ENCODE measurements around the gene RGS2.

Gene RGS2, protein sequence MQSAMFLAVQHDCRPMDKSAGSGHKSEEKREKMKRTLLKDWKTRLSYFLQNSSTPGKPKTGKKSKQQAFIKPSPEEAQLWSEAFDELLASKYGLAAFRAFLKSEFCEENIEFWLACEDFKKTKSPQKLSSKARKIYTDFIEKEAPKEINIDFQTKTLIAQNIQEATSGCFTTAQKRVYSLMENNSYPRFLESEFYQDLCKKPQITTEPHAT

DNA sequence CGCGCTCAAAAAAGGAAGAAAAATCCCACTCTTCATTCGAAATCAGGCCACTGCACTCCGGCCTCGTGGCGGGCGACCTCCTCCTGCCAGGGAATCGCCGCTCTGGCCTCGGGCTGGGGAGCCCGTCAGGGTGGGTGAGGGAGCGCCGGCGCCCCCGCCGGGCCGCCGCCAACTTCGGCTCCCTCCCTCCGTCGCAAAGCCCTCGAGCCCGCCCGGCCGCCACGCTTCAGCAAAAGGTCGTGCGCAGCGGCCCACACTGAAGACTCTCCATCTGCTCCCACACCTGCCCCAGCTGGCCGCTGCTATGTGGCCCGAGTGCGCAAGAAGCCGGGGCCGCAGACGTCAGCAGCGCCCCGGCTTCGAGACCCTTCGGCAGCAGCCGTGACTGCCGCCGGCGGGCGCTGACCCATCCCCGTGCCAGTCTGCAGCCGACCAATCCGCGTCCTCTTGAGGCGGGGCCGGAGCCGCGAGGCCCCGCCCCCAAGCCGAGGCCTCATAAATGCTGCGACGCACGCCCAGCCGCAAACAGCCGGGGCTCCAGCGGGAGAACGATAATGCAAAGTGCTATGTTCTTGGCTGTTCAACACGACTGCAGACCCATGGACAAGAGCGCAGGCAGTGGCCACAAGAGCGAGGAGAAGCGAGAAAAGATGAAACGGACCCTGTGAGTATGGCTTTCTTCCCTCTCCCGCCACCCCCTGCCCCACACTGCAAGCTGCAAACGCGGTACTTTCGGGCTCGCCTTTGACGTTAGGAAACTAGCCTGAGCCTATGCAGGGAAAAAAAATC is at the start of gene RGS2:
TSS of gene RGS2 (plus strand) at position 522 of the 789 bp plus-strand sequence. CDS start at position 555, 33 bp downstream.
- peak; percentile 89 for DNase-seq (ENCODE audit: low spot score)

DNA sequence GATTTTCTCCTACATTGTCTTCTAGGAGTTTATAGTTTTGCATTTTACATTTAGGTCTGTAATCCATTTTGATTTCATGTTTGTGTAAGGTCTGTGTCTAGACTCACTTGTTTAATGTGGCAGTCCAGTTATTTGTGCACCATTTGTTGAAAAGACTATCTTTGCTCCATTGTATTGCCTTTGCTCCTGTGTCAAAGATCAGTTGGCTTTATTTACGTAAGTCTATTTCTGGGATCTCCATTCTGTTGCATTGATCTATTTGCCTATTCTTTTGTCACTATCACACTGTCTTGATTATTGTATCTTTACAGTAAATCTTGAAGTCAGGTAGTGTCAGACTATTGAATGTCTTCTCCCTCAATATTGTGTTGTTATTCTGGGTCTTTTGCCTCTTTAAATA is 49.7 kb upstream of the RGS2 start:
- DNase-seq (ENCODE audit: low spot score): no peak

DNA sequence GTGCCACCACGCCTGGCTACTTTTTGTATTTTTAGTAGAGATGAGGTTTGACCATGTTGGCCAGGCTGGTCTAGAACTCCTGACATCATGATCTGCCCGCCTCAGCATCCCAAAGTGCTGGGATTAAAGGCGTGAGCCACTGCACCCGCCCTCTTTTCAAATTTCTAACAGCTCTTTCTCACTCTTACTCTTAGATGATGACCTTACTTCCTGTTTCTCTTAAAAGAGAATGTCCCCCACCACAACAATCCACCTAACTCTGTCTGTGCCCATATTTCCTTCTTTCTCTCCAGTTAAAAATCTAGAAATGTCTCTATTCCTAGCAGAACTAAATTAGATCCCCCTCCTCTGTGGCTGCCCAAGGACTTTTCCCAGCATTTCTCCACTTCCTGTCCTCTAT is 46.6 kb upstream of the RGS2 start:
- no peak for DNase-seq (ENCODE audit: low spot score)

DNA sequence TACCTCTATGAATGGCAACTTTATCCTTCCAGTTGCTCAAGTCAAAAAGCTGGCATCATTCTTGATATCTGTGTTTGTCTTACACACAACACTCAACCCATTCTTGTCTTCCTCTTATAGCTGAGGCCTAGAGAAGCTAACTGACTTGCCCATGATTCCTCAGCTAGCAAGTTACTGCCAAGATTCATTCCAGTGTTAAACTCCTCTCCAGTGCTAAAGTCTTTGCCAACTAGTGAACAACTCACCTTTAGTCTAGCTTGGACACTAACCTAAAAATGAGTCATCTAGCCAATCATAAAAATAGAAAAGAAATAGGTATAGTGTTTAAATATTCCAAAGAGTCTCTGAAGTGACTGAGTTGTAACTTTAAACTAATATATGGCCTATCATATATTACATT is 45.6 kb upstream of the RGS2 start:
- no peak for DNase-seq (ENCODE audit: low spot score)

DNA sequence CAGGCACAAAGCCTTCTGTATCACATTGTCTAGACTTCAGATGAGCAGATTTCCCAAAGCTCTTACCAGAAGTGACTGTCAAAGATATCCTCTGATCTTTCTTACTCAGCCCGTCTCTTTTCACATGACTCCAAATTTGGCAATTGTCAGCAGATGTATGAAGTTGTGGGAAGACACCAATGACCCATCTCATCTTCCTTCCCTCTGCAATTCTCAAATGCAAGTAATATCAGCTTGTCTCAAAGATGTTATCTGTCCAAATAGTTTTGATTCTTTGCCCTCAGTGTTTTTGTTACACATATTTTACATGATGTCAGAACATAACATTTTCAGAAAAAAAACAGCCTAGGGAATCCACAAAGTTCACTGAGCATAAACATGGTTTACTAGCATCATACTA is 45.1 kb upstream of the RGS2 start:
- DNase-seq (ENCODE audit: low spot score): no peak

DNA sequence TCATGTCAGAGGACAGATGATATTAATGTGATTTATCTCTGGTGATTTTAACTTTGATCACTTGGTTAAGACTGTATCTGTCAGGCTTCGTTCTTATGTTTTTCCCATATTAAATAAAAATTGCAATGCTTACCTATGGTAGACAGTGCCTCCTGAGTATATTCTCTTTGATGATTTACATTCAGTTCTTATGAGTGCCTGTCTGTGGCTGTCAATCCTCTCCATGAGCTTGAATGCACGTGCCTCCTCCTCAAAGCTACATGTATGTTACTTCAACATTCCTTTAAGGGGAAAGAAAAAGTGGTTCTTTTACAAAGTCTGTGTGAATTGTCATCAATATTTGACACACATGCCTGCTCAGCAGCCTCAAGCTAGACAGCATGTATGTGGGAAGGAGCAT is 44.2 kb upstream of the RGS2 start:
- no peak for DNase-seq (ENCODE audit: low spot score)

DNA sequence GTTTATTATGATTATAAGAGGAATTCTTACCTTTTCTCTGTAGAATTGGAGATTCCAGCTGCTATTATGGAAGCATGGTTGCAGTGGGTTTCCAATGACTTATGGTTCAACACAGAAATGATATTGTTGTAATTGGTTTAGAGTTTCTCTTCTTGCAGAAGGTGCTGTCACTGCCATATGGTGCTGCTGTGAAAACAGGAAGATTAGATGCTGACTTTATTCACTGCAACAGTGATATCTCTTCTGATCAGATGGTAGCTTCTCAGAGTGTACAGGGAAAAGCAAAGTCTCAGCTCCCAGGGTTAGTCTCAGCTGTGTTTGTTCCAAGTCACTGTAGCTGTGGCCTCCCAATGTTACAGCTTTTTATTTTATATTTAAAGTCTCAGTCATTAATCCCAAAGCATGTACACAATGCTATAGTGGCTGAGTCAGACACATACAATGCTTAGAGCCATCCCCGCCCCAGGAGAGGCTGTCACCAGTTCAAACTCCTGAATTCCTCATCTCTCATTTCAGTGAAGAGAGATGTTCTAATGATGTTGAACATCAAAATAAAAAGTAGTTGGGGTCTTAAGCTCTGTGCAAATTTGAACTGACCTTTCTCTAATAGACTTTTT is 42.7 kb upstream of the RGS2 start:
- DNase-seq (ENCODE audit: low spot score): no peak

DNA sequence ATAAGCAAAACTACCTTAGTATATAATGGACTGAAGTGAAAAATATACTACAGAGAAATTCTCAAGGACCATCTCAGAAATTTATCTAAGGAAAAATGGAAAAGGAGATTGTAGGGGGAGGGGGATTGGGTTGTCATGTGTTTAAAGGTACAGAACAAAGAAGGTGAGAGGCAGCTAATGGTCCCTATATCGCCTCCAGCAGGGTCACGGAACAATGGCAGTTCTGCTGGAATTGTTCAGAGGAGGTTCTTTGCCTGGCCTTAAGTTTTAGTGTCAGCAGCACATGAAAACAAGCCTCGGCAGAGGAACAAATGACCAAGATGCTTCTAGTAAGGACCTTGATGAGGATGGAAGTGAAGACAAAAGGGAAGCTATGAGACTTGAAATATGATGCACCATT is 42.0 kb upstream of the RGS2 start:
- DNase-seq (ENCODE audit: low spot score): no peak

DNA sequence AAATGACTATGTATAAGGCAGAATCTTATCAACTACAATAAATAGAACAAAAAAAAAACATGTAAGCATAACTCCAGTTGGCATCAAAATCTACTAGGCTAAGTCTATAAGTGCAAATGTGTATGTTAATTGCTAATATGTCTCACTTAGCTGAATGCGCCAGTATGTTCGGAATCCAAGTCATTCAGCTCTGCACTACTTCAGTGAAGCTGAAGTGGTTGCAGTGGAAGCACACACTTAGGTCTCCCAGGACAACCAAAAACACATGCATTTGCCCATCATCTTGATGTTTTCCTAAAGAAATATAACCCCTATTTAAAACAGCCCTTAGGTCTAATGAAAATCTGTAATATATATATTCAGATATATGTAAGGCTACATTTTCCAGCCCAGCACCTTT is 41.0 kb upstream of the RGS2 start:
- DNase-seq (ENCODE audit: low spot score): no peak

DNA sequence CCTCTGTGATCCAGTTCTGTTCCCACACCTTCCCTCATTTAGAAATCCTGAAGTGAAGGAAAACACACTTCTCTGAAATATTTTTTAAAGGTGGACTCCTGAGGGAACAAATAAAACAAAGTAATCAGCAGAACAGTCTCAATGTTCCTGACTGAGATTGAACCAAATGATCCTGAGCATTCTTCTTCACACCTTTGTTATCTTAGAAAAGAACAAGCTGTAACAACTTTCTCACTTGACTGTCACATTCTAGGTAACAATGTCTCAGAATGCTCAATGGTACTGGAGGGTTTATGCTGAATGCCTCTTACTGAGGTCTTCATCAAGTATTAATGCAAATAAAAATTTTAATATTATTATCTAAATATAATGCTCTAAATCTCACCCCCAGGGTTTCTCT is 40.4 kb upstream of the RGS2 start:
- no peak for DNase-seq (ENCODE audit: low spot score)

DNA sequence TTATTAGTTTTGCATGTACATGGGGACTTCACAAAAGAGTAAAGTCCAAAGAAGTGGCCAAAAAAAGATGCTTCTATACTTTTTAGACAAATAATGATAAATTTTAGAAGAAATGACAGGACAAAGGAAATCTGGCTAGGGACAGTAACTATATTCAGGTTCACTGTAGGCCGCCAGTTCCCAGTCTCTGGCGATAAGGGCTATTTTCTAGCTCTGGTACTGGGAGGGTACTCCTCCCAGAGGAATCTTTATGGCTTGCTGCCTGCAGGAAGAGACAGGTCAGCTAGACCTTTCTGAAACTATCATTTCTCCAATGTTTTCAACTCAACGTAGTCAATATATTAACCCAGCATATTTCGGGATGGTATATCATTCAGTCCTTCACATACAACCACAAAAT is 37.5 kb upstream of the RGS2 start:
- DNase-seq (ENCODE audit: low spot score): no peak

DNA sequence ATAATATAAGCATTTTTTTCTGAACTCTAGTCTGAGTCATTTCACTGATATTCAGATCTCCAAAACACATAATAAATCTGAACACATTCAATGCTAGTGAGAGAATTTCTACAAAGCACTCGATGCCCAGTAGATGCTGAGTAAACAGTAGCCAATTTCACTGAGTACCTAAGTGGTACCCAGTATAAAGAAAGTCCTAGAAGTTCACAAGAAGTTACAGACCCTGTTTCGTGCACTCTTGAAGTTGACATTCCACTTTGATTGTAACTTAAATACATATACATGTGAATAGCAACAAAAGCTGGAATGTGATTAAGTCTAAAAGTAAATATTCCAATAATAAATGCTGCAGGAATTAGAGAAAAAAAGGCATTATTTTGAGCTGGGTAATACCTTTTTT is 33.2 kb upstream of the RGS2 start:
- DNase-seq (ENCODE audit: low spot score): no peak

DNA sequence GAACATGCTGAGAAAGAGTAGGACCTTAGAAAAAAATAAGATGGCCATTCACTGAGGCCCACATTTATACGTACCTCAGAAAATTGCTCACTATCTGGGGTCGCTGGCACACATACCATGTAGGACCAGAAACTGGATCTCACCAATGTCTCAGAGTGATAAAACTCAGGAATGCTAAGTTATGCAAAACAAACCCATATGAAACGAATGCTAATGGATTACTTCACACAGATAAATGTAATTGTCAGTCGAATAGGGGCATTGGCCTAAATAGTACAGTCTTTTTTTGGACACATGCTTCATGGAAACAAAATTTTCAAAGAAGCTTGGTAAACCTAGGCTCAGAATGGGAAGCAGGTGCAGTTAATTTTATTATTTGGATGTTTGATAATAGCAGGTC is 32.6 kb upstream of the RGS2 start:
- DNase-seq (ENCODE audit: low spot score): no peak

DNA sequence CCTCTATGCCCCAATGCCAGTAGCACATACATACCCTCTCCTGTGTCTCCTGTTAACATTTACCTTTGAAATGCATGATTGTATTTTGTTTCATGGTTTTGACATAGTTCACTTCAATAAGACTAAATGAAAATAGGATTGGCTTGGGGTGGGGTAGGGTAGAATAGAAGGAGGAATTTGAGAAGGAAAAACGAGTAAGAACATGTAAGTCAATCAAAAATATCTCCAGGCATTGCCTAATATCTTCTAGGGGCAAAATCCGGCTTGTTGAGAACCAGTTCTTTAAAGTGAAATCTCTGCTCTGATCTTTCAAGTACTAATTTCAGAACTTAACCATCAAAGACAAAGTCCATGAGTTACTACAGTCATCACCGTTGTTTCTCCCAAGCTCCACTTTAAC is 31.8 kb upstream of the RGS2 start:
- no peak for DNase-seq (ENCODE audit: low spot score)

DNA sequence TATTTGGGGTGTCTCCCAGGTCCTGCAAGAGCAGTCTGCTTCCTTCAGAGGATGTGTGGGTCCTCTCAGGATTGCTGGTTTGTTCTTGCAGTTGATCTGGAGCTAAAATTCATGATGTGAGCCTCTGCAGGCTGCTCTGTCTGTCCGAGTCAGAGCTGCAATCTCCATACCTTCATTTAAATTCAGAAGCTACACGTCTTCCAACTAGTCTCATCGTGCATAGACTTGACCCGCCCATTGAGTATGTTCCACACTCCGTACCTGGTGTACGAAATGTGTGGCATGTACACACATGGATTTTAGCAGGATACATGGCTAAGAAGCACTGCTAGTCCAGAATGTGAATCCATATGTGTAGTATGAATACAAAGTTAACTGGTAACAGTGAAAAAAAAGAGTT is 25.0 kb upstream of the RGS2 start:
- DNase-seq (ENCODE audit: low spot score): no peak

DNA sequence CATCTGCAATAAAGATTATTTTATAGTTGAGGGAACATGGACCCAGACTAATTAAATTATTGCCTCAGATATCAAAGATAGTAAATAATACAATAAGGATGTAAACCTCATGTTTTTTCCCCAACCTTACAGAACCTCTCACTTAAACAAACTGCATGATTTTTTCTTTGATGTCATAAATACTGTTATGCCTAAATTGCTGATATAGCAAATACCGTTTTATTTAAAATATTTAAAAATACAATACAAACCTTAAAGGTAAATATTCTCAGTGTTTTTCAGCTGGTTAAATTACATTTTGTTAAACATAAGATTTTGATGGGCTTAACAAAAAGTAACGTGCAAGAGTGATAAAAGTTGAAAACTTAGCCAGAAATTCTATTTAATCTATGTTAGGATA is 24.4 kb upstream of the RGS2 start:
- no peak for DNase-seq (ENCODE audit: low spot score)

DNA sequence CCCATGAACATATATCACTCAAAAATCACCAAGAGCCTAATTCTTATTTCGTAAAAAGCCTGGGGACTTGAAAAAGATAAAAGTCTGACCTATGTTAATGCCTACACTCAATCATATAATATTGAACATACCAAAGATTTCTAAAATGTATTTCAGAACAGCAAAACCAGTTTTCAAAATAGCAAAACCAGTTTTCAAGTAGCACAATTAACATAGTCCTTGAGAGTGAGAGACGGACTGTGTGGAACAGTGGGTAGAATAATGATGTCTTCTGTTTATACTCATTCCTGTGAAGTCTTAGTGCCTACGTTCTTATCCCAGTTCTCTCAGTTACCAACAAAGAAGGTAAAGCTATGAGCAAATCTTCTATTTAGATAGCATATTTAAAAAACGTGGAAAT is 22.3 kb upstream of the RGS2 start:
- DNase-seq (ENCODE audit: low spot score): no peak

DNA sequence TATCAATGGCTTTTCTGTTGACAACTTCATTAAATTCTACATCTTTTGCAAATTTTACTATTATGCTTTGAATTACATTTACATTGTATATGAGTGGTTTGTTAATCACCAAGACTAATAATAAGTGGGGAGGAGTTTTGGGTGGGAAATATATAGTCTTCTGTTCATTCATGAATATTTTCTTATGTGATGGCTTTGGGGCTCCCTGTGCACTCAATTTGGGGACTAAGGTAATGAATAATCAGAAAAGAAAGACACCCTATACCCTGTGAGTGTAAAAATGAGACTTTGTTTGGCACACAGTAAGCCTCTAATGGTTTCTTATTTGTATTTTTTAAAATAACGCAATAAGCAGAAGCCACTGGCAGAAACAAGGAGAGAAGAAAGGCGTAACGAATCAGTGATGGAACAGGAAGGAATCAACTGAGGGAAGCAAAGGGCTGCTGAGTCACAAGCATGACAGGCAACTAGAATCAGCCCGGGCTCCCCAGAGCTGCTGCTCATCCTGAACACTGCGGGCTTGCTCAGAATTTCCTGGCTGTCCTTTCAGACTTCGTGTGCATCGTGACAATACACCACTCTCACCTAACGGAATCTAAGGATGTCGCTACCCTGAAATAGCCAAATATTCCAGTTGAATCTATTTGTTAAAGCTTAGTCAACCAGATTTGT is 20.8 kb upstream of the RGS2 start:
- DNase-seq (ENCODE audit: low spot score): no peak

DNA sequence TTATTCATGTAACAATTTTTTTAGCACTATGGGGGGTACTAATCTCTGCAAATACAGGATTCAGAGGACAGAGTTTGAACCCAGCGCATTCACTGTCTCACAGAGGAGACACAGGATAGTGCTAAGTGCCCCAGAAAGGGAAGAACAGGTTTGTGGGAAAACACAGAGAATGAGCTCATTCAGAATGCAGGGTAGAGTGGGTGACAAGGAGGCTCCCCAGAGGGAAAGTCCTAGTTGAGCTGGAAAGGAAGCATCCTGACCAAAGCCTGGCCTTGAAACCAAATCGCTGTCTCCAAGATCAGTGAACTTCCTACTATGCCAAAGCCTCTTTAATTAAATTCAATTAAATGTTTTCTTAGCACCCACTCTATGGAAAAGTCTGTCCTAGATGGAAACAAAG is 19.0 kb upstream of the RGS2 start:
- DNase-seq (ENCODE audit: low spot score): no peak

DNA sequence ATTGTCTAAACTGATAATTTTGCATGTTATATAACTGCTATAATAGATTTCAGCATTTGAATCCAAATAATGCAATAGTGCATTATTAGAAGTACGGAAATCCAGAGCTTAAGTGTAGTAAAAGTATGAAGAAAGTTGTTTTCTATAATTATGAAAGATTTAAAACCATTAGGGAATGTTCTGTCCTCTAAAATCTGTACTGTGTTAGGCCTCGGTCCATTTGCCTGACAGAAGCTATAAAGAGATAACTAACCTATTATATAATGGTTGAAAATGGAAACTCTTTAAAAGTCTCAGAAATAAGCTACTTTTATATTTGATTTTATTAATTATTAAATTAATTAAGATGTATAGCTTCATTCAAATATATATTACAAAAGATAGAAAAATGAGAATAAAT is 16.2 kb upstream of the RGS2 start:
- no peak for DNase-seq (ENCODE audit: low spot score)

DNA sequence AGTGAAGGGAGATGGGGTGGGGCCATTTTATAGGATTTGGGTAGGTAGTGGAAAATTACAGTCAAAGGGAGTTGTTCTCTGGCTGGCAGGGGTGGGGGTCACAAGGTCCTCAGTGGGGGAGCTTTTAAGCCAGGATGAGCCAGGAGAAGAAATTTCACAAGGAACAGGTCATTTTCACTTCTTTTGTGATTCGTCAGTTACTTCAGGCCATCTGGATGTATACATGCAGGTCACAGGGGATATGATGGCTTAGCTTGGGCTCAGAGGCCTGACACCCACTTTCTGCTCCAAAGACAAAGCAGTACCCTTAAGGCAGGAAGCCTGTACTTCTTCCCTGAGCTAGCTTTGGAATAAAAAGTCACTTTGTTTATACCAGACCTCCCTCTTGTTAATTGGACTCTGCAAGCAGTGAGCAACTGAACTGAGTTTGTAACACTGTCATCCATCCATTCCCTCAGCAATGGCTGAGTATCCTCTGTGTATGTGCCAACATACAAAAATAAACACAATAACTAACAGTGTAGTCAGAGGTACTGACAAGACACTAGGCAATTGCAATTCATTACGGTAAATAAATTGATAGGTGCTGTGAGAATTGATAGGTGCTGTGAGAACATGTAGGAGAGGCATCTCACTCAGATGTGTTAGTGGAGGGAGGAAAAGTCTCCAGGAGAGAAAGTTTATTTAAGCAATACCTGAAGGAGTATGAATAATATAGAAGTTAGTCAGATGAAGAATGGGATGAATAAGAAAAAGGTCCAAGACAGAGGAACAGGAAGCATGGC is 14.7 kb upstream of the RGS2 start:
- no peak for DNase-seq (ENCODE audit: low spot score)

DNA sequence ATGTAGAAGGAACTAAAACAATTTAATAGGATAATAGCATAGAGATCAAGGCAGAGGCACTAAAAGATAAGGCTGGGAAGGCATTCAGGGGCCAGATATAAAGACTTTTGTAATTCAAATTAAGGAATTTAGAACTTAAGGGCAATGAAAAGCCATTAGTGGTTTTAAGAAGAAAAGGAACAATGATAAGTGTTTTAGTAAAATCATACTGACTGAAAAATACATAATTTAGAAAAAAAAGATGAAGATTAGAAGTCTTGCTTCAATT is 14.1 kb upstream of the RGS2 start:
- DNase-seq (ENCODE audit: low spot score): no peak

Measured in activated CD4-positive, alpha-beta T cell treated with anti-CD3 and anti-CD28 coated beads, Interleukin-2, Interleukin-4, amounts not matched to agents 100 ng/mL and 50 ng/mL, durations not matched to agents 16 hours and 8 hours (primary cell).